ENCODE data around the gene LUC7L2. TPM values are rescaled to one million over a fixed set of nuclear protein-coding genes. Genes with fewer than 3 reads are reported as not detected.
"Not testable (repeated sequence)": the region's sequence is repeated elsewhere in the genome, so short reads cannot be mapped to it uniquely, and the experiment has no call there.

The LUC7L2 gene
- total RNA-seq, 1 experiment from 2014 or later, result 111 TPM

GRCh38 chr7:139330333-139331030 is 29.2 kb upstream of the LUC7L2 start:
- no peaks in the 10 kb centered on the region for H3K4me1 ChIP-seq (replicated peaks; ENCODE audit: insufficient read depth)
- ChIA-PET POLR2A (ENCODE audit: unreplicated experiment) (interaction anchor here (0.6 kb wide), 1 partner anchor 1083 kb away, joined by 6 read pairs; no protein-coding TSS in a partner anchor), CTCF (no interaction called here)
- H3K79me2 ChIP-seq (ENCODE audit: low read depth), result no peaks in the 10 kb centered on the region
- no peak overlapping the region for H3K27ac ChIP-seq
- no peak overlapping the region for H3K4me2 ChIP-seq
- no peak for DNase-seq
- no peaks in the 10 kb centered on the region for H3K27me3 ChIP-seq (ENCODE audit: insufficient read depth, low read depth)
- no peaks in the 10 kb centered on the region for H4K20me1 ChIP-seq (ENCODE audit: insufficient read depth)
- no peak overlapping the region for H3K4me3 ChIP-seq
- intact Hi-C loops (cut with micrococcal nuclease; ENCODE audit: unreplicated experiment), result no loop called here
- no peaks in the 10 kb centered on the region for H3K9me2 ChIP-seq (ENCODE audit: insufficient read depth)
- H3K9me3 ChIP-seq (ENCODE audit: insufficient read depth, low read depth), result no peaks in the 10 kb centered on the region
- no peaks in the 10 kb centered on the region for H3K36me3 ChIP-seq (ENCODE audit: low read depth)
- BruUV-seq (replicated peaks), result no TSS peak
- no peak overlapping the region for H2AFZ ChIP-seq
- H3F3A ChIP-seq (ENCODE audit: insufficient read depth, low read depth), result 0 out of 2 replicates have a peak, but pooled peaks cover 5% of the 10 kb centered on the region
- no peak for TF ChIP-seq EZH2 (IDR thresholded peaks at IDR 0.05; ENCODE audit: low read depth)
- no peak for TF ChIP-seq CTCF (conservative IDR thresholded peaks at IDR 0.05)

- Histone ChIP-seq H3K27ac (no peak overlapping the region), H4K20me1 (ENCODE audit: insufficient read depth) (no peaks in the 10 kb centered on the region), H3K79me2 (ENCODE audit: low read depth) (no peaks in the 10 kb centered on the region), H3K4me1 (replicated peaks; ENCODE audit: insufficient read depth) (no peaks in the 10 kb centered on the region), H3K27me3 (ENCODE audit: insufficient read depth, low read depth) (no peaks in the 10 kb centered on the region), H3K36me3 (ENCODE audit: low read depth) (no peaks in the 10 kb centered on the region), H3K9me3 (ENCODE audit: insufficient read depth, low read depth) (no peaks in the 10 kb centered on the region), H3K4me2 (no peak overlapping the region), H3F3A (ENCODE audit: insufficient read depth, low read depth) (0 out of 2 replicates have a peak, but pooled peaks cover 5% of the 10 kb centered on the region), H3K9me2 (ENCODE audit: insufficient read depth) (no peaks in the 10 kb centered on the region), H3K4me3 (no peak overlapping the region), H2AFZ (no peak overlapping the region)
- ChIA-PET CTCF (no interaction called here), POLR2A (ENCODE audit: unreplicated experiment) (no interaction called here)
- TF ChIP-seq EZH2 (IDR thresholded peaks at IDR 0.05; ENCODE audit: low read depth), result no peak
- no peak for TF ChIP-seq CTCF (conservative IDR thresholded peaks at IDR 0.05)
- BruUV-seq (replicated peaks), result no TSS peak
- intact Hi-C loops (cut with micrococcal nuclease; ENCODE audit: unreplicated experiment), result no loop called here
- no peak for DNase-seq
These were observed 26.9 kb upstream of the LUC7L2 start for GRCh38 chr7:139332697-139333359.

GRCh38 chr7:139333443-139333842 is 26.3 kb upstream of the LUC7L2 start:
- H3K4me3 ChIP-seq; POLR2A ChIA-PET (ENCODE audit: unreplicated experiment); H3K4me2 ChIP-seq; H2AFZ ChIP-seq; H3K4me1 ChIP-seq (replicated peaks; ENCODE audit: insufficient read depth); DNase-seq; intact Hi-C loops (cut with micrococcal nuclease; ENCODE audit: unreplicated experiment); H3K36me3 ChIP-seq (ENCODE audit: low read depth); H4K20me1 ChIP-seq (ENCODE audit: insufficient read depth); H3K27ac ChIP-seq; H3F3A ChIP-seq (ENCODE audit: insufficient read depth, low read depth); BruUV-seq (replicated peaks); H3K9me3 ChIP-seq (ENCODE audit: insufficient read depth, low read depth); H3K79me2 ChIP-seq (ENCODE audit: low read depth); H3K9me2 ChIP-seq (ENCODE audit: insufficient read depth); H3K27me3 ChIP-seq (ENCODE audit: insufficient read depth, low read depth): not testable (repeated sequence)
- CTCF ChIA-PET, result interaction anchor here (0.6 kb wide), 1 partner anchor 1108 kb away, joined by 8 read pairs; no protein-coding TSS in a partner anchor
